ENCODE results near the gene CIP2A. TPM values are rescaled to one million over a fixed set of nuclear protein-coding genes. Genes with fewer than 3 reads are reported as not detected.
"Not testable (repeated sequence)": the region's sequence is repeated elsewhere in the genome, so short reads cannot be mapped to it uniquely, and the experiment has no call there.

CIP2A gene
- total and polyA plus RNA-seq, 2 of the 8 experiments (the other 6 are each of a cell fraction or from before 2014, with no cell fraction given), result 11.9 to 38.0 TPM

DNA sequence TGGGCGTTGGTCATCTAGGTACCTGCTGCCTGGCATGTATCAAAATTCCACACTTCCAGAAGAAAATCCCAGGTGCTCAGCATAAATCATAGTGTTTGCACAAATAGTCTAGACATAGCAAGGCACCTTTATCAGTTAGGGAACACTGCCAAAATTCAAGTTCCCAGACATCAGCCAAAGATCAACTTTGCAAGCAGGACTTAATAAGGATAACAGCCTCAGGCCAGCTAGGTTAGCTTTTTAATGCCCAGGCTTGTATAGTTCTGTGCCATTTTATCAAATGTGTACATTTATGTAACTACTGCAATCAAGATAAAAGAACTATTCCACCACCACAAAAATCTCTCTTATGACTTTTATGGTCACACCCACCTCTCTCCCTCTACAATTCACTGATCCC is 31.0 kb upstream of the CIP2A start:
- no peak overlapping the region for H3K4me3 ChIP-seq (ENCODE audit: extremely low read depth in 1 of 4, insufficient read depth in 2 of 4, low read depth in 3 of 4, low read length in 4 of 4)
- DNase-seq (ENCODE audit: low read depth in 1 of 2, low spot score in 2 of 2) (no peak), FAIRE-seq (no peak)
- no peak overlapping the region for H2BK20ac ChIP-seq (ENCODE audit: low read length)
- WGBS, 2 experiments (ENCODE audit: extremely low coverage in 1 of 2, insufficient coverage in 1 of 2, insufficient read length in 1 of 2, insufficient replicate concordance in 2 of 2, low coverage in 1 of 2, low lambda C conversion rate in 2 of 2, missing lambda C conversion rate in 1 of 2), result 91% methylated on average over 1 of the region's 1 CpG; no CpG with 5 or more reads in 1 of the 2 experiments
- no peaks in the 10 kb centered on the region for H3K79me1 ChIP-seq (ENCODE audit: low read depth, low read length)
- H3K4me1 ChIP-seq (replicated peaks in 1 of 4; ENCODE audit: control insufficient read depth in 3 of 4, insufficient read depth in 4 of 4, low read length in 3 of 4), result no peaks in the 10 kb centered on the region
- H3K23me2 ChIP-seq (ENCODE audit: low read depth, low read length), result no peaks in the 10 kb centered on the region
- CTCF ChIA-PET (ENCODE audit: partially characterized antibody), result interaction anchor here (1.0 to 1.4 kb wide), 2 partner anchors 10 to 53 kb away, joined by 3 to 6 read pairs; no protein-coding TSS in a partner anchor
- H2BK120ac ChIP-seq (replicated peaks; ENCODE audit: low read depth, low read length), result no peak overlapping the region
- no peaks in the 10 kb centered on the region for H4K20me1 ChIP-seq (replicated peaks in 1 of 2; ENCODE audit: control insufficient read depth in 1 of 2, insufficient read depth in 2 of 2, low read length in 2 of 2)
- no peak for TF ChIP-seq CHD1 (IDR thresholded peaks at IDR 0.05; ENCODE audit: low read depth, low read length)
- POLR2A ChIA-PET (ENCODE audit: partially characterized antibody), result no interaction called here
- H3K27me3 ChIP-seq (replicated peaks in 1 of 4; ENCODE audit: control insufficient read depth in 3 of 4, extremely low read depth in 1 of 4, insufficient read depth in 3 of 4, low read length in 3 of 4), result no peaks in the 10 kb centered on the region
- no peak overlapping the region for H3K56ac ChIP-seq (replicated peaks; ENCODE audit: insufficient read length, low read depth, low read length)
- H3K4me2 ChIP-seq (ENCODE audit: insufficient read depth in 1 of 2, low read depth in 2 of 2, low read length in 2 of 2), result no peak overlapping the region
- no peak overlapping the region for H4K91ac ChIP-seq (replicated peaks; ENCODE audit: insufficient read length, low read length)
- H3K18ac ChIP-seq (ENCODE audit: extremely low read depth, low read length), result no peak overlapping the region
- no peak overlapping the region for H2BK5ac ChIP-seq (ENCODE audit: low read depth, low read length)
- H4K8ac ChIP-seq (ENCODE audit: extremely low read depth, insufficient read depth, low read length), result no peak overlapping the region
- no peak overlapping the region for H2BK12ac ChIP-seq (ENCODE audit: low read depth, low read length)
- H3K36me3 ChIP-seq (ENCODE audit: control insufficient read depth in 2 of 4, insufficient read depth in 4 of 4, low read length in 3 of 4), result peaks cover 0 to 20% (median 2%) of the 10 kb centered on the region in 4 experiments; a peak in 2 of 8 replicates
- no peak overlapping the region for H2AFZ ChIP-seq (ENCODE audit: low read length)
- no peaks in the 10 kb centered on the region for H3K79me2 ChIP-seq (ENCODE audit: control insufficient read depth in 1 of 2, insufficient read depth in 2 of 2, low read length in 2 of 2)
- no peak overlapping the region for H3K9ac ChIP-seq (replicated peaks in 1 of 4; ENCODE audit: extremely low read depth in 1 of 4, low read depth in 3 of 4, low read length in 3 of 4)
- no peaks in the 10 kb centered on the region for H3K9me3 ChIP-seq (ENCODE audit: insufficient read depth in 2 of 2, low read depth in 1 of 2, low read length in 1 of 2)
- H2BK15ac ChIP-seq (ENCODE audit: low read length), result no peak overlapping the region
- H3K27ac ChIP-seq (ENCODE audit: low read depth, low read length), result no peak overlapping the region
- H3K4ac ChIP-seq (replicated peaks; ENCODE audit: insufficient read length, low read depth, low read length), result no peak overlapping the region
- H3K14ac ChIP-seq (ENCODE audit: insufficient read length), result no peak overlapping the region
- H2AK5ac ChIP-seq (ENCODE audit: low read depth, low read length), result no peak overlapping the region
- no peak overlapping the region for H3K23ac ChIP-seq (ENCODE audit: insufficient read length)
- H4K5ac ChIP-seq (ENCODE audit: insufficient read length, low read depth, low read length), result no peak overlapping the region

DNA sequence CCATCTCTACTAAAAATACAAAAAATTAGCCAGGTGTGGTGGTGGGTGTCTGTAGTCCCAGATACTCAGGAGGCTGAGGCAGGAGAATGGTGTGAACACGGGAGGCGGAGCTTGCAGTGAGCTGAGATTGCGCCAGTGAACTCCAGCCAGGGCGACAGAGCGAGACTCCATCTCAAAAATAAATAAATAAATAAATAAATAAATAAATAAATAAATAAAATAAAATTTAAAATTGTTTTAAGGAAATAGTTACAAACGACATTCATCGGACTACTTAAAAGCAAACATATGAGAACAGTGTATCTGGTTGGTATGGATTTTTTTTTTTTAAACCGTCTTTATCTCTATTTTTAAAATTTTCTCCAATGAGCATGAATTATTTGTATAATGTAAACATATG is 26.9 kb upstream of the CIP2A start:
- H3K79me1 ChIP-seq (ENCODE audit: low read depth, low read length); H3K23ac ChIP-seq (ENCODE audit: insufficient read length); H3K14ac ChIP-seq (ENCODE audit: insufficient read length); H3K18ac ChIP-seq (ENCODE audit: extremely low read depth, low read length); H3K9me3 ChIP-seq (ENCODE audit: insufficient read depth in 2 of 2, low read depth in 1 of 2, low read length in 1 of 2); H3K79me2 ChIP-seq (ENCODE audit: control insufficient read depth in 1 of 2, insufficient read depth in 2 of 2, low read length in 2 of 2); H2AFZ ChIP-seq (ENCODE audit: low read length); H2BK120ac ChIP-seq (replicated peaks; ENCODE audit: low read depth, low read length); H2BK12ac ChIP-seq (ENCODE audit: low read depth, low read length); H2BK15ac ChIP-seq (ENCODE audit: low read length); H3K4me2 ChIP-seq (ENCODE audit: insufficient read depth in 1 of 2, low read depth in 2 of 2, low read length in 2 of 2); H3K4ac ChIP-seq (replicated peaks; ENCODE audit: insufficient read length, low read depth, low read length); H4K20me1 ChIP-seq (replicated peaks in 1 of 2; ENCODE audit: control insufficient read depth in 1 of 2, insufficient read depth in 2 of 2, low read length in 2 of 2); H4K5ac ChIP-seq (ENCODE audit: insufficient read length, low read depth, low read length); CTCF ChIA-PET (ENCODE audit: partially characterized antibody); H3K27ac ChIP-seq (ENCODE audit: low read depth, low read length); H2BK20ac ChIP-seq (ENCODE audit: low read length); H3K9ac ChIP-seq (replicated peaks in 1 of 4; ENCODE audit: extremely low read depth in 1 of 4, low read depth in 3 of 4, low read length in 3 of 4); FAIRE-seq; H3K4me1 ChIP-seq (replicated peaks in 1 of 4; ENCODE audit: control insufficient read depth in 3 of 4, insufficient read depth in 4 of 4, low read length in 3 of 4); H4K91ac ChIP-seq (replicated peaks; ENCODE audit: insufficient read length, low read length); DNase-seq (ENCODE audit: low read depth in 1 of 2, low spot score in 2 of 2); H2BK5ac ChIP-seq (ENCODE audit: low read depth, low read length); H2AK5ac ChIP-seq (ENCODE audit: low read depth, low read length); H3K23me2 ChIP-seq (ENCODE audit: low read depth, low read length); H3K4me3 ChIP-seq (ENCODE audit: extremely low read depth in 1 of 4, insufficient read depth in 2 of 4, low read depth in 3 of 4, low read length in 4 of 4); H3K56ac ChIP-seq (replicated peaks; ENCODE audit: insufficient read length, low read depth, low read length); H4K8ac ChIP-seq (ENCODE audit: extremely low read depth, insufficient read depth, low read length); H3K27me3 ChIP-seq (replicated peaks in 1 of 4; ENCODE audit: control insufficient read depth in 3 of 4, extremely low read depth in 1 of 4, insufficient read depth in 3 of 4, low read length in 3 of 4): not testable (repeated sequence)
- 92% methylated on average over 8 of the region's 8 CpGs; no CpG with 5 or more reads in 1 of the 2 experiments for WGBS, 2 experiments (ENCODE audit: extremely low coverage in 1 of 2, insufficient coverage in 1 of 2, insufficient read length in 1 of 2, insufficient replicate concordance in 2 of 2, low coverage in 1 of 2, low lambda C conversion rate in 2 of 2, missing lambda C conversion rate in 1 of 2)
- H3K36me3 ChIP-seq (ENCODE audit: control insufficient read depth in 2 of 4, insufficient read depth in 4 of 4, low read length in 3 of 4), result peaks cover 0 to 14% (median 2%) of the 10 kb centered on the region in 4 experiments; a peak in 2 of 8 replicates
- POLR2A ChIA-PET (ENCODE audit: partially characterized antibody), result interaction anchor here (0.6 to 1.0 kb wide), 2 partner anchors 12 to 26 kb away, joined by 3 read pairs; partner anchors contain the start of gene DZIP3
